Lower lobe of right lung (tissue), 2 donors: ENCODE data around the gene LENG8. TPM values are rescaled to one million over a fixed set of nuclear protein-coding genes. Genes with fewer than 3 reads are reported as not detected.

Experiments used
- ATAC-seq, 2 donors: fragments of 200-7000 bp; cut with Tn5 transposase; one replicate each; pipeline ENCODE4 v1.9.1; 2020 to 2022; ENCODE audit warnings: mild to moderate bottlenecking in 2 of 2, moderate library complexity in 2 of 2
- DNase-seq: peaks from one replicate; pipeline ENCODE4 v3.0.0-alpha.2; 2020
- H3K27ac ChIP-seq: fragments of 200-600 bp; one replicate; pipeline ENCODE4 v1.8.0; 2022
- H3K27me3 ChIP-seq: fragments of 200-600 bp; one replicate; pipeline ENCODE4 v1.8.0; 2022; ENCODE audit warnings: low read depth
- H3K36me3 ChIP-seq: fragments of 200-600 bp; one replicate; pipeline ENCODE4 v1.8.0; 2022; ENCODE audit warnings: mild to moderate bottlenecking
- H3K4me1 ChIP-seq: fragments of 200-600 bp; one replicate; pipeline ENCODE4 v1.8.0; 2022
- H3K4me3 ChIP-seq: fragments of 200-600 bp; one replicate; pipeline ENCODE4 v1.8.0; 2022; ENCODE audit warnings: mild to moderate bottlenecking
- H3K9me3 ChIP-seq: fragments of 200-600 bp; one replicate; pipeline ENCODE4 v1.8.0; 2022
- CTCF ChIP-seq: fragments of 200-600 bp; IDR thresholded peaks from one replicate; pipeline ENCODE4 v1.8.0; 2022; ENCODE audit warnings: antibody characterized with exemption, mild to moderate bottlenecking
- intact Hi-C: fragments of 100-400 bp; cut with DNase I; formaldehyde crosslinking; loops from one replicate; pipeline ENCODE4 v1.11.0; 2022
- total RNA-seq: library from RNA; stranded (reverse); fragmentation: NEBNext Ultra II Directional; extraction: Animal tissue kit (Norgen Biotek cat#: 25700); gene quantifications from one replicate; pipeline ENCODE4 v1.2.1, GENCODE V29; 2021
- donor health status: DM: no; HTN: yes; CAD: no; lungs with severe emphysema.

The LENG8 gene
- total RNA-seq, 1 donor from 2014 or later = 183 TPM

GRCh38 chr19:54432144-54432738 lies 16.8 kb upstream of the LENG8 start:
- intact Hi-C loops = no loop called here
- Histone ChIP-seq H3K36me3 (no peaks in the 10 kb centered on the region), H3K4me3 (no peak overlapping the region), H3K4me1 (peaks cover 27% of the 10 kb centered on the region), H3K9me3 (no peaks in the 10 kb centered on the region), H3K27me3 (peaks cover 29% of the 10 kb centered on the region), H3K27ac (no peak overlapping the region)
- no peak for DNase-seq
- no peak for ATAC-seq
- no peak for TF ChIP-seq CTCF

- no peak overlapping the region for H3K4me3 ChIP-seq
- H3K27ac ChIP-seq = no peak overlapping the region
- ATAC-seq = no peak
- DNase-seq = no peak
- H3K36me3 ChIP-seq = no peaks in the 10 kb centered on the region
- H3K9me3 ChIP-seq = no peaks in the 10 kb centered on the region
- peaks cover 16% of the 10 kb centered on the region for H3K27me3 ChIP-seq
- no peak for TF ChIP-seq CTCF
- peaks cover 27% of the 10 kb centered on the region for H3K4me1 ChIP-seq
- intact Hi-C loops = no loop called here
Measured at GRCh38 chr19:54433697-54434096, 15.3 kb upstream of the LENG8 start.

- no peak overlapping the region for H3K4me3 ChIP-seq
- no peak for ATAC-seq
- peaks cover 4% of the 10 kb centered on the region for H3K36me3 ChIP-seq
- intact Hi-C loops = no loop called here
- no peak for TF ChIP-seq CTCF
- DNase-seq = no peak
- H3K27me3 ChIP-seq = peaks cover 10% of the 10 kb centered on the region
- H3K4me1 ChIP-seq = peaks cover 27% of the 10 kb centered on the region
- no peaks in the 10 kb centered on the region for H3K9me3 ChIP-seq
- H3K27ac ChIP-seq = no peak overlapping the region
Measured at GRCh38 chr19:54434112-54434872, 14.7 kb upstream of the LENG8 start.

GRCh38 chr19:54434873-54435214 lies 14.2 kb upstream of the LENG8 start:
- H3K36me3 ChIP-seq = peaks cover 4% of the 10 kb centered on the region
- H3K4me1 ChIP-seq = peaks cover 27% of the 10 kb centered on the region
- DNase-seq = no peak
- intact Hi-C loops = no loop called here
- H3K9me3 ChIP-seq = no peaks in the 10 kb centered on the region
- ATAC-seq = no peak
- peaks cover 6% of the 10 kb centered on the region for H3K27me3 ChIP-seq
- no peak for TF ChIP-seq CTCF
- H3K4me3 ChIP-seq = no peak overlapping the region
- H3K27ac ChIP-seq = no peak overlapping the region

- no peaks in the 10 kb centered on the region for H3K27me3 ChIP-seq
- H3K36me3 ChIP-seq = peaks cover 4% of the 10 kb centered on the region
- no peak overlapping the region for H3K4me3 ChIP-seq
- peaks cover 22% of the 10 kb centered on the region for H3K4me1 ChIP-seq
- intact Hi-C loops = no loop called here
- TF ChIP-seq CTCF = no peak
- ATAC-seq = no peak
- H3K27ac ChIP-seq = no peak overlapping the region
- DNase-seq = no peak
- no peaks in the 10 kb centered on the region for H3K9me3 ChIP-seq
Measured at GRCh38 chr19:54435551-54436016, 13.4 kb upstream of the LENG8 start.
